OCI-LY3 (cell line): ENCODE measurements around the gene LCN1.

ENCODE experiments used
- CTCF ChIP-seq: fragments of 200-600, 300-600 bp; sonication (generic); IDR thresholded peaks from 2 replicates; pipeline ENCODE4 v1.5.1; 2014; ENCODE audit warnings: antibody characterized with exemption, low read length, low read depth
- EZH2phosphoT487 ChIP-seq: fragments of 200-600 bp; shearing (Covaris generic); IDR thresholded peaks from 2 replicates; pipeline ENCODE4 v1.6.1; 2018; ENCODE audit warnings: antibody characterized with exemption, mixed run types, low read depth

GRCh38 chr9:135552021-135552697 is 30.9 kb downstream of the LCN1 start:
- TF ChIP-seq CTCF (no peak), EZH2phosphoT487 (no peak)
